Colonic mucosa (tissue), 4 donors: Measurements from ENCODE around the gene JPH3. TPM values are rescaled to one million over a fixed set of nuclear protein-coding genes. Genes with fewer than 3 reads are reported as not detected.

Source experiments
- DNase-seq: peaks from one replicate; pipeline ENCODE4 v3.0.0-alpha.2; 2020
- H3K27ac ChIP-seq: fragments of 200-600 bp; one replicate; pipeline ENCODE4 v1.8.0; 2021
- H3K27me3 ChIP-seq: fragments of 200-600 bp; one replicate; pipeline ENCODE4 v1.8.0; 2021
- H3K36me3 ChIP-seq: fragments of 200-600 bp; one replicate; pipeline ENCODE4 v1.8.0; 2021
- H3K4me1 ChIP-seq: fragments of 200-600 bp; one replicate; pipeline ENCODE4 v1.8.0; 2021; ENCODE audit warnings: mild to moderate bottlenecking
- H3K4me3 ChIP-seq: fragments of 200-600 bp; one replicate; pipeline ENCODE4 v1.8.0; 2021
- H3K9ac ChIP-seq, 2 donors: one replicate each; pipeline ENCODE4 v1.7.0; 2013; ENCODE audit warnings: control low read depth in 2 of 2, low read depth in 2 of 2, low read length in 2 of 2
- H3K9me3 ChIP-seq: fragments of 200-600 bp; one replicate; pipeline ENCODE4 v1.8.0; 2021
- CTCF ChIP-seq: fragments of 200-600 bp; IDR thresholded peaks from one replicate; pipeline ENCODE4 v1.8.0; 2022; ENCODE audit warnings: antibody characterized with exemption, mild to moderate bottlenecking
- intact Hi-C: fragments of 100-400 bp; cut with DNase I; formaldehyde crosslinking; loops from one replicate; pipeline ENCODE4 v1.14.1; 2022
- total RNA-seq, 2 donors: library from RNA; stranded (reverse); fragmentation: NEBNext Ultra II Directional in 1 of 2; extraction: Animal tissue kit (Norgen Biotek cat#: 25700) in 1 of 2; gene quantifications; one replicate each; pipeline ENCODE4 v1.2.1, GENCODE V29; 2021
- donor health status: healthy.
- donor health status: DM: no; HTN: no; CAD: no.
- donor health status: DM: no; HTN: no; CAD: no.

JPH3 gene
- total RNA-seq, 2 donors from 2014 or later, result 0.15 to 0.42 TPM

GRCh38 chr16:87734644-87735043 lies 132.3 kb downstream of the JPH3 start:
- H3K36me3 ChIP-seq, result no peaks in the 10 kb centered on the region
- intact Hi-C loops, result no loop called here
- H3K4me1 ChIP-seq, result no peaks in the 10 kb centered on the region
- no peaks in the 10 kb centered on the region for H3K27me3 ChIP-seq
- no peak for DNase-seq
- H3K9ac ChIP-seq, result no peak overlapping the region
- no peak overlapping the region for H3K27ac ChIP-seq
- TF ChIP-seq CTCF, result no peak
- H3K9me3 ChIP-seq, result no peaks in the 10 kb centered on the region
- no peak overlapping the region for H3K4me3 ChIP-seq

GRCh38 chr16:87735270-87736007 lies 133.1 kb downstream of the JPH3 start:
- Histone ChIP-seq H3K4me1 (no peaks in the 10 kb centered on the region), H3K9ac (no peak overlapping the region), H3K9me3 (no peaks in the 10 kb centered on the region), H3K27ac (no peak overlapping the region), H3K4me3 (no peak overlapping the region), H3K27me3 (no peaks in the 10 kb centered on the region), H3K36me3 (no peaks in the 10 kb centered on the region)
- no peak for DNase-seq
- intact Hi-C loops, result no loop called here
- no peak for TF ChIP-seq CTCF

GRCh38 chr16:87736008-87736382 lies 133.7 kb downstream of the JPH3 start:
- TF ChIP-seq CTCF, result no peak

GRCh38 chr16:87739801-87740200 lies 137.5 kb downstream of the JPH3 start:
- DNase-seq, result no peak
- Histone ChIP-seq H3K27me3 (no peaks in the 10 kb centered on the region), H3K4me1 (no peaks in the 10 kb centered on the region), H3K9ac (no peak overlapping the region), H3K4me3 (no peak overlapping the region), H3K27ac (no peak overlapping the region), H3K36me3 (no peaks in the 10 kb centered on the region), H3K9me3 (no peaks in the 10 kb centered on the region)
- no peak for TF ChIP-seq CTCF
- intact Hi-C loops, result no loop called here

More at GRCh38 chr16:87736008-87736382, 133.7 kb downstream of the JPH3 start:
- H3K27me3 ChIP-seq, result no peaks in the 10 kb centered on the region
- H3K4me1 ChIP-seq, result no peaks in the 10 kb centered on the region
- H3K9me3 ChIP-seq, result no peaks in the 10 kb centered on the region
- intact Hi-C loops, result no loop called here
- H3K36me3 ChIP-seq, result no peaks in the 10 kb centered on the region
- H3K27ac ChIP-seq, result no peak overlapping the region
- H3K4me3 ChIP-seq, result no peak overlapping the region
- H3K9ac ChIP-seq, result no peak overlapping the region
- no peak for DNase-seq

- no peak overlapping the region for H3K27ac ChIP-seq
- intact Hi-C loops, result no loop called here
Measured at GRCh38 chr16:87740441-87740840, 138.1 kb downstream of the JPH3 start.

More at GRCh38 chr16:87740441-87740840, 138.1 kb downstream of the JPH3 start:
- Histone ChIP-seq H3K36me3 (no peaks in the 10 kb centered on the region), H3K4me1 (no peaks in the 10 kb centered on the region), H3K9ac (no peak overlapping the region), H3K9me3 (no peaks in the 10 kb centered on the region), H3K4me3 (no peak overlapping the region), H3K27me3 (no peaks in the 10 kb centered on the region)
- DNase-seq, result no peak
- TF ChIP-seq CTCF, result no peak
